Medulla oblongata (tissue), 1 donor: ENCODE results near the gene NAXE.
A peak's percentile ranks its signal among the peaks of the same experiment; 100 is the strongest.
"Not testable (repeated sequence)": the region's sequence is repeated elsewhere in the genome, so short reads cannot be mapped to it uniquely, and the experiment has no call there.

Experiments used
- DNase-seq: peaks from one replicate; pipeline ENCODE4 v3.0.0-alpha.2; 2015; ENCODE audit errors: extremely low spot score

The NAXE gene

GRCh38 chr1:156623946-156624813 is 32.6 kb downstream of the NAXE start:
- DNase-seq: no peak

GRCh38 chr1:156624814-156625435 is 33.3 kb downstream of the NAXE start:
- DNase-seq: no peak

GRCh38 chr1:156625436-156626078 is 34.0 kb downstream of the NAXE start:
- peak; percentile 77 for DNase-seq

GRCh38 chr1:156626079-156626438 is 34.5 kb downstream of the NAXE start:
- DNase-seq: no peak

- peak; percentile 74 for DNase-seq
Observed at GRCh38 chr1:156627313-156627880, 35.8 kb downstream of the NAXE start.

- no peak for DNase-seq
Observed at GRCh38 chr1:156629823-156630449, 38.4 kb downstream of the NAXE start.

- DNase-seq: not testable (repeated sequence)
Observed at GRCh38 chr1:156631152-156631551, 39.6 kb downstream of the NAXE start.

GRCh38 chr1:156632355-156632754 is 40.8 kb downstream of the NAXE start:
- DNase-seq: no peak

GRCh38 chr1:156638189-156638985 is 46.8 kb downstream of the NAXE start:
- peak; percentile 71 for DNase-seq

GRCh38 chr1:156639601-156640101 is 48.1 kb downstream of the NAXE start:
- DNase-seq: no peak

- DNase-seq: peak; percentile 83
Observed at GRCh38 chr1:156640842-156641706, 49.5 kb downstream of the NAXE start.

- peak; percentile 72 for DNase-seq
Observed at GRCh38 chr1:156641761-156642264, 50.2 kb downstream of the NAXE start, which contains the start of gene BCAN. TSS of gene BCAN (plus strand) at chr1:156642117. CDS start at chr1:156646055, 3,938 bp downstream.

GRCh38 chr1:156642265-156643048 is 50.9 kb downstream of the NAXE start:
- no peak for DNase-seq

- no peak for DNase-seq
Observed at GRCh38 chr1:156643049-156643777, 51.6 kb downstream of the NAXE start.

- no peak for DNase-seq
Observed at GRCh38 chr1:156643778-156644092, 52.2 kb downstream of the NAXE start.
